Lower lobe of right lung (tissue), 2 donors: ENCODE results near the gene ARID5A. TPM values are rescaled to one million over a fixed set of nuclear protein-coding genes. Genes with fewer than 3 reads are reported as not detected.

Source experiments
- ATAC-seq, 2 donors: fragments of 200-7000 bp; cut with Tn5 transposase; one replicate each; pipeline ENCODE4 v1.9.1; 2020 to 2022; ENCODE audit warnings: mild to moderate bottlenecking in 2 of 2, moderate library complexity in 2 of 2
- DNase-seq: peaks from one replicate; pipeline ENCODE4 v3.0.0-alpha.2; 2020
- H3K27ac ChIP-seq: fragments of 200-600 bp; one replicate; pipeline ENCODE4 v1.8.0; 2022
- H3K27me3 ChIP-seq: fragments of 200-600 bp; one replicate; pipeline ENCODE4 v1.8.0; 2022; ENCODE audit warnings: low read depth
- H3K36me3 ChIP-seq: fragments of 200-600 bp; one replicate; pipeline ENCODE4 v1.8.0; 2022; ENCODE audit warnings: mild to moderate bottlenecking
- H3K4me1 ChIP-seq: fragments of 200-600 bp; one replicate; pipeline ENCODE4 v1.8.0; 2022
- H3K4me3 ChIP-seq: fragments of 200-600 bp; one replicate; pipeline ENCODE4 v1.8.0; 2022; ENCODE audit warnings: mild to moderate bottlenecking
- H3K9me3 ChIP-seq: fragments of 200-600 bp; one replicate; pipeline ENCODE4 v1.8.0; 2022
- CTCF ChIP-seq: fragments of 200-600 bp; IDR thresholded peaks from one replicate; pipeline ENCODE4 v1.8.0; 2022; ENCODE audit warnings: antibody characterized with exemption, mild to moderate bottlenecking
- intact Hi-C: fragments of 100-400 bp; cut with DNase I; formaldehyde crosslinking; loops from one replicate; pipeline ENCODE4 v1.11.0; 2022
- total RNA-seq: library from RNA; stranded (reverse); fragmentation: NEBNext Ultra II Directional; extraction: Animal tissue kit (Norgen Biotek cat#: 25700); gene quantifications from one replicate; pipeline ENCODE4 v1.2.1, GENCODE V29; 2021
- donor health status: DM: no; HTN: yes; CAD: no; lungs with severe emphysema.

Gene ARID5A
- total RNA-seq, 1 donor from 2014 or later, result 27.7 TPM

- Histone ChIP-seq H3K4me3 (no peak overlapping the region), H3K4me1 (peaks cover 5% of the 10 kb centered on the region), H3K9me3 (no peaks in the 10 kb centered on the region), H3K27ac (no peak overlapping the region), H3K36me3 (peaks cover 100% of the 10 kb centered on the region), H3K27me3 (no peaks in the 10 kb centered on the region)
- DNase-seq (no peak), ATAC-seq (peak in 1 of 2 donors; percentile 17)
- intact Hi-C loops, result no loop called here
- no peak for TF ChIP-seq CTCF
Observed at GRCh38 chr2:96601382-96602292, 65.1 kb downstream of the ARID5A start.

Other genes starting within 250 kb of the ARID5A start
- 95.3 TPM for gene SNRNP200, start 231.2 kb upstream of the ARID5A start, total RNA-seq
- gene ITPRIPL1, start 211.4 kb upstream of the ARID5A start, total RNA-seq, result 1.9 TPM
- gene NCAPH, start 201.0 kb upstream of the ARID5A start, total RNA-seq, result 1.2 TPM
- gene NEURL3, start 31.4 kb upstream of the ARID5A start, total RNA-seq, result 0.27 TPM
- gene KANSL3, start 101.6 kb downstream of the ARID5A start, total RNA-seq, result 45.0 TPM
- gene FER1L5, start 106.0 kb downstream of the ARID5A start, total RNA-seq, result 0.44 TPM
- gene LMAN2L, start 203.3 kb downstream of the ARID5A start, total RNA-seq, result 20.9 TPM
- 15.7 TPM for gene CNNM4, start 224.2 kb downstream of the ARID5A start, total RNA-seq